BJ (cell line): ENCODE results near the gene CLIC3. TPM values are rescaled to one million over a fixed set of nuclear protein-coding genes. Genes with fewer than 3 reads are reported as not detected.

Experiments used
- CTCF ChIA-PET: fragments of 350-600 bp; formaldehyde crosslinking; extraction: SDS; loops from one replicate; lab custom pipeline; 2021; ENCODE audit warnings: antibody characterized with exemption, inconsistent platforms; lab: Yijun Ruan, JAX
- POLR2A ChIA-PET: fragments of 300-600 bp; sonication (Branson Sonifier 250); formaldehyde crosslinking; extraction: SDS; loops from one replicate; lab custom pipeline; 2021; ENCODE audit warnings: antibody characterized with exemption; lab: Charles Lee
- DNase-seq: peaks from one replicate; pipeline ENCODE4 v3.0.0-alpha.2; 2011; ENCODE audit warnings: low read depth
- H3K27me3 ChIP-seq: 2 replicates; pipeline ENCODE4 v1.6.0; 2011; ENCODE audit warnings: low read length; ENCODE audit not compliant: control insufficient read depth, insufficient read depth
- H3K36me3 ChIP-seq: 2 replicates; pipeline ENCODE4 v1.5.1; 2011; ENCODE audit warnings: low read length; ENCODE audit not compliant: control insufficient read depth, insufficient read depth
- H3K4me3 ChIP-seq: 2 replicates; pipeline ENCODE4 v1.5.1; 2011; ENCODE audit warnings: low read depth, mild to moderate bottlenecking, control low read depth, low read length
- polyA minus RNA-seq: library from RNA; depleted of rRNA, polyadenylated mRNA; stranded (reverse); fragments of >200 nt; gene quantifications from 2 replicates; pipeline ENCODE4 v1.2.3, GENCODE V29; 2011; rRNA and poly(A)+ RNA removed
- polyA plus RNA-seq: library from polyadenylated mRNA; depleted of rRNA; stranded (reverse); fragments of >200 nt; gene quantifications from 2 replicates; pipeline ENCODE4 v1.2.3, GENCODE V29; 2011; rRNA removed
- TF ChIP-seq, protein P1 (sequence below): IDR thresholded peaks from 2 replicates; pipeline ENCODE4 v1.5.1; 2011; ENCODE audit warnings: low read depth, mild to moderate bottlenecking, control low read depth, inconsistent platforms, low read length, moderate library complexity; ENCODE audit not compliant: insufficient read depth

Gene CLIC3, protein sequence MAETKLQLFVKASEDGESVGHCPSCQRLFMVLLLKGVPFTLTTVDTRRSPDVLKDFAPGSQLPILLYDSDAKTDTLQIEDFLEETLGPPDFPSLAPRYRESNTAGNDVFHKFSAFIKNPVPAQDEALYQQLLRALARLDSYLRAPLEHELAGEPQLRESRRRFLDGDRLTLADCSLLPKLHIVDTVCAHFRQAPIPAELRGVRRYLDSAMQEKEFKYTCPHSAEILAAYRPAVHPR
- polyA plus RNA-seq (3.9 and 4.0 TPM in 2 replicates), polyA minus RNA-seq (0.47 and 0.51 TPM in 2 replicates)

DNA sequence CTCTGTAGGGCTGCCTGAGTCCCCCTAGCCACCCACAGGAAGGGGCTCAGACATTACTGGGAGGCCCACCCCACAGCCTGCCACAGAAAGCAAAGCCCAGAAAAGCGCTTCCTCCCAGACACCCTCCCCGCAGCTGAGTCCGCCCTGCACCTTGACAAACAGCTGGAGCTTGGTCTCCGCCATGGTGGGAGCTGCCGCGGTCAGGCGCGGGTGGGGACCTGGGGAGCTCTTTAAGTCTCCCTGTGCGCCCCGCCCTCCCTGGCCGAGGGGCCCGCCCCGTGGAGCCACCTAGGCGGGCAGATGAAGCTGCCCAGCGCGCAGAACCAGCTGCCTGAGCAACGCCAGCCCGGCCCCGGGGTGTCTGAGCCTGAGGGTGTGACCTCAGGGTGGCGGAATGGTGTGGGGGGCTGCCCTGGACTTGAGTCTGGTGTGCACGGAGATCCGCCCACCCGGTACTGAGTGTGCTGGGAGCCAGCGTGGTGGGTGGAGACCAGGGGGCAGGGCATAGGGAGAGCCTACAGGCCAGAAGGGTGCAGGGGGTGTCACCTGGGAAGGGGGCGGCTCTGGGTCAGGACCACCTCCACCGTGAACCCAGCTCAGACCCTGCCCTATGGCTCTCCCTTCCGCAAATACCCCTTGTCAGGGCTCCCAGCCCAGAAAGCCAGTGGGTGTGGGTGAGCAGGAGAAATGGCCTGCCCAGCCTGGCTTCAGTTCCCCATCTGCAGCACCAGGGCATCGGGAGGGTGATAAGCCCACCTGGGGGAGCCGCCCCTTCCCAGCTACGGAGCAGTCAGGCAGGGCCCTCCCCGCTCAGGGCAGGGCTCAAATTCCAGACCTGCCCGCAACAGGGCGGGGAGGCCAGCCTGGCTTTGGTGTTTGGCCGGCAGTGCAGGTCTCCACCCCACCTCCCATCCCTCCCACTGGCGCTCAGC, at the start of gene CLIC3:
Gene CLIC3, minus strand, starts transcription at position 208 of the 932 bp plus-strand sequence. Its CDS starts 25 bp downstream, at position 183.
- ChIA-PET POLR2A (no interaction called here), CTCF (interaction anchor here (0.6 to 5.7 kb wide), 8 partner anchors 8 to 212 kb away, joined by 3 to 30 read pairs (median 3); partner anchors contain the start of gene ABCA2)
- no peak for DNase-seq
- Histone ChIP-seq H3K27me3 (no peaks in the 10 kb centered on the region), H3K36me3 (no peaks in the 10 kb centered on the region), H3K4me3 (peak within 1 kb of the TSS; percentile 2; the same call in 1 of the 2 replicates)
- TF ChIP-seq, protein P1, sequence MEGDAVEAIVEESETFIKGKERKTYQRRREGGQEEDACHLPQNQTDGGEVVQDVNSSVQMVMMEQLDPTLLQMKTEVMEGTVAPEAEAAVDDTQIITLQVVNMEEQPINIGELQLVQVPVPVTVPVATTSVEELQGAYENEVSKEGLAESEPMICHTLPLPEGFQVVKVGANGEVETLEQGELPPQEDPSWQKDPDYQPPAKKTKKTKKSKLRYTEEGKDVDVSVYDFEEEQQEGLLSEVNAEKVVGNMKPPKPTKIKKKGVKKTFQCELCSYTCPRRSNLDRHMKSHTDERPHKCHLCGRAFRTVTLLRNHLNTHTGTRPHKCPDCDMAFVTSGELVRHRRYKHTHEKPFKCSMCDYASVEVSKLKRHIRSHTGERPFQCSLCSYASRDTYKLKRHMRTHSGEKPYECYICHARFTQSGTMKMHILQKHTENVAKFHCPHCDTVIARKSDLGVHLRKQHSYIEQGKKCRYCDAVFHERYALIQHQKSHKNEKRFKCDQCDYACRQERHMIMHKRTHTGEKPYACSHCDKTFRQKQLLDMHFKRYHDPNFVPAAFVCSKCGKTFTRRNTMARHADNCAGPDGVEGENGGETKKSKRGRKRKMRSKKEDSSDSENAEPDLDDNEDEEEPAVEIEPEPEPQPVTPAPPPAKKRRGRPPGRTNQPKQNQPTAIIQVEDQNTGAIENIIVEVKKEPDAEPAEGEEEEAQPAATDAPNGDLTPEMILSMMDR: no peak

DNA sequence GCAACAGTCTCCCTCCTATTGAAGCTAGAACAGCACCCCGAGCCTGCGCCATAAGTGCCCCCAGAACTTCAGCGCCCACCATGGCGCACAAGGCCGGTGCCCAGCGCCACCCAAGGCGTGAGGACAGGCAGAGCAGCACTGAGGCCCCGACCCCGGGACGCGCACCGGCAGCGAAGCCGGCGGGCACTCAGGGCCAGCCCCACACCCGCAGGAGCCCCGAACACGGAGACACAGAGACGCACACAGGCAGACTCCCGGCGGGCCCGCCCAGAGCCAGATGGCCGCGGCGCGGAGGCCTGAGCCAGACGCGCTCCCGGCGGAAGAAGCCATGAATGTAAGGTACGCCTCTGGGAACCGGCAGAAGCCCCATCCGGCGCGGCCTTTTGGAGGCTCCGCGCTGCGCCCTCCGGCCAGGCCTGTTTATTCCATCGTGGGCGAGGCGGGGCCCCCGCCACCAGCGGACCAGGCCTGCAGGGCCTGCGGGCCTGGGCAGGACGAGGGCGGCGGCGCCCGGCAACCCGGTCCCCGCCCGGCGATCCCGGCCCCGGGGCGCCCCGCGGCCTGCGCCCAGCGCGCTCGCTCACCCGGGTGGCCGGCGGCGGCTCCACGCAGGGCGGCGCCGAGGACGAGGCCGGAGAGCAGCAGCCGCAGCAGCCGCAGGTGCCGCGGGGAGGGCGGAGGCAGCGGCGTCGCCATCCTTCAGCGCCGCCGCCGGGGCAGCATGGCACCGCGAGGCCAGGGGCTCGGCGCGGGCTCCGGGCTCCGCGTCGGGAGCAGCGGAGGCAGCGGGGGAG, 49.1 kb upstream of the CLIC3 start:
- Histone ChIP-seq H3K27me3 (peaks cover 7% of the 10 kb centered on the region; the same call in 1 of the 2 replicates), H3K36me3 (peaks cover 1% of the 10 kb centered on the region; the same call in 1 of the 2 replicates), H3K4me3 (peak overlapping the region; percentile 55)
- ChIA-PET POLR2A (no interaction called here), CTCF (interaction anchor here (0.8 to 4.3 kb wide), 8 partner anchors 10 to 178 kb away, joined by 3 to 153 read pairs (median 11); partner anchors contain the start of genes ABCA2, CYSRT1 and SAPCD2)
- no peak for DNase-seq
- TF ChIP-seq, protein P1: no peak

DNA sequence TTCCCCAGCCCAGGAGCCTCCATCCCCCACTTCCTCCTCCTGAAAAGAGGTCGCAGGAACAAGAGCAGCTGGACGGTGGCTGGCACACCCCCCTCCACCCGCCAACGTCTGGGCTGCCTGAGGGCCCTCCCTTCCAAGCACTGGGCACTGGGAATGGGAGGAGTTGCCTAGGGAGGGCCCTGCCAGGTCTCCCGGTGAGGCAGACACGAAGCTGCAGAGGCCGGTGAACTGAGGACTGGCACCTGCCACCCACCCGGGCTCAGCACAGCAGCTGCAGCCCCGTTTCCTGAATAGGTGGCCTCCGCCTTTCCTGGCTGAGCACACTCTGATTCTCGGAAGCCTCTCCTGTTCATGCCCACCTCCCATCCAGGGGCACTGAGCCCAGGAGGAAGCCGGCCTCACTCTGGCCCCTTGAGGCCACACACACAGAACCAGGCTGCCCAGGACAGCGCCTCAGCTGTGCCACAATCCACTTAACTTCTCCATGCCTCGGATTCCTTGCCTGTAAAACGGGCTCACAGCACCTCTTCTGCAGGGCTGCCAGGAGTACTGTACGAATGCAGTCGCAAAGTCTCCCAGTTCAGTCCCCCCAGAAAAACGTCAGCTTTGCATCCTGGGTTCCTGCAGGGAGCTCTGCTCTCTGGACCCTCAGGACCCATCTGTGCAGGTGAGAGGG, 48.3 kb upstream of the CLIC3 start:
- ChIA-PET POLR2A (no interaction called here), CTCF (interaction anchor here (1.4 to 3.0 kb wide), 4 partner anchors 10 to 23 kb away, joined by 4 to 21 read pairs (median 10); partner anchors contain the start of gene ABCA2)
- DNase-seq: no peak
- peak overlapping the region; percentile 55 for H3K4me3 ChIP-seq
- peaks cover 7% of the 10 kb centered on the region; the same call in 1 of the 2 replicates for H3K27me3 ChIP-seq
- peaks cover 5% of the 10 kb centered on the region for H3K36me3 ChIP-seq
- TF ChIP-seq, protein P1: no peak

DNA sequence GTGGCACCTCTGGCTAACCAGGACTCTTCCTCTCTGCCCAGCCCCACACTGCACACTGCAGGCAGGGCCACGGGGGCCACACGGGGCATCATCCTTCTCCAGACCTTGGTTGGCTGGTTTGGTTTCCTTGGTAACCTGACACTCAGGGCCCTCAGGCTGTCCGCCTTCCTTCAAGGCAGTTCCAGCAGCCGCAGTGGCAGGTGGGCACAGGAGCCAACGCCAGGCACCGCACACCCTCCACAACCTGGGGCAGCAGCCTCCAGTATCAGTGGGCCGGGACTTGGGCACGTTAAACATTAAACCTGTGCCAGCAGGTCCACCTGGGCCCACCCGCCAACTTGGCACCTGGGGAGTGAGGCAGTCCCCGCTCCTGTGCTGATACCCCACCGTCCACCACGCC, 47.7 kb upstream of the CLIC3 start:
- H3K27me3 ChIP-seq: peaks cover 2% of the 10 kb centered on the region; the same call in 1 of the 2 replicates
- ChIA-PET POLR2A (no interaction called here), CTCF (interaction anchor here (2.0 to 3.0 kb wide), 3 partner anchors 9 to 20 kb away, joined by 7 to 21 read pairs (median 14); partner anchors contain the start of gene ABCA2)
- H3K4me3 ChIP-seq: no peak overlapping the region
- H3K36me3 ChIP-seq: peaks cover 11% of the 10 kb centered on the region
- no peak for DNase-seq
- TF ChIP-seq, protein P1: no peak
